Neutrophil (primary cell): ENCODE results near the gene ZBTB7B.

ENCODE experiments used
- H3K27ac ChIP-seq: fragments of 200-600 bp; sonication (generic); 2 replicates; pipeline ENCODE4 v1.5.1; 2016; ENCODE audit warnings: mild to moderate bottlenecking, moderate library complexity
- H3K27me3 ChIP-seq: fragments of 200-600 bp; sonication (generic); 2 replicates; pipeline ENCODE4 v1.6.0; 2016; ENCODE audit warnings: mild to moderate bottlenecking
- H3K36me3 ChIP-seq: fragments of 200-600 bp; sonication (generic); 2 replicates; pipeline ENCODE4 v1.5.1; 2017
- H3K4me1 ChIP-seq, 2 experiments: fragments of 200-600 bp in 1 of 2; sonication (generic) in 1 of 2; 1 replicate in 1 of 2; 2 replicates in 1 of 2; pipeline versions ENCODE4 v1.5.1 to v1.6.1; 2013 to 2016; ENCODE audit warnings: low read depth in 1 of 2, low read length in 1 of 2, mild to moderate bottlenecking in 1 of 2, moderate library complexity in 1 of 2; ENCODE audit not compliant: control insufficient read depth in 1 of 2, insufficient read depth in 1 of 2
- H3K4me3 ChIP-seq, 2 experiments: fragments of 200-600 bp in 1 of 2; sonication (generic) in 1 of 2; 1 replicate in 1 of 2; 2 replicates in 1 of 2; pipeline ENCODE4 v1.5.1; 2013 to 2016; ENCODE audit warnings: low read depth in 1 of 2, low read length in 1 of 2, mild to moderate bottlenecking in 1 of 2, moderate library complexity in 1 of 2
- H3K9me3 ChIP-seq: fragments of 200-600 bp; sonication (generic); 2 replicates; pipeline ENCODE4 v1.5.1; 2016
- CTCF ChIP-seq: fragments of 200-600 bp; sonication (generic); IDR thresholded peaks from 2 replicates; pipeline ENCODE4 v1.5.1; 2016; ENCODE audit warnings: antibody characterized with exemption

Gene ZBTB7B

GRCh38 chr1:154964359-154964758, 38.2 kb upstream of the ZBTB7B start:
- Histone ChIP-seq H3K4me3 (no peak overlapping the region), H3K9me3 (no peaks in the 10 kb centered on the region), H3K36me3 (peaks cover 66% of the 10 kb centered on the region), H3K4me1 (peaks cover 21 to 27% of the 10 kb centered on the region in 2 experiments), H3K27ac (peak overlapping the region; percentile 36), H3K27me3 (no peaks in the 10 kb centered on the region)
- TF ChIP-seq CTCF = no peak

DNA sequence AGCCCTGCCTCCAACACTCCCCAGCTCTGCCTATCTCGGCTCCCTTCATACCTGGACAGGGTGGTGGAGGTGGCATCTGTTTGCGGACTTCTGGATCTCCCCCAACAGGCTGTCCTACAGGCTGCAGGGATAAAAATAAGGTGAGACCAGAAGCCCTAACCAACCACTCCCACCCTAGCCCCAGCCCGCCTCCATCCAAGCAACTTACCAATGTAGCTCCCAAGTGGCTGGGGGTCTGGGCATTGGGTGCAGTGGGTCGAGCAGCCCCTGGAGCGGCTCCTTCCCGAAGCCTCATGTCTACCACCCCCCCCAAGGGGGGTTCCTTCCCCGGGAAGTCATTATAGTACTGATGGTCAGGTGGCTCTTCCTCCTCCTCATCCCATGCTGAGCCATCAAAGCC, 36.5 kb upstream of the ZBTB7B start:
- Histone ChIP-seq H3K27ac (no peak overlapping the region), H3K4me3 (no peak overlapping the region), H3K4me1 (peaks cover 20 to 27% of the 10 kb centered on the region in 2 experiments), H3K9me3 (no peaks in the 10 kb centered on the region), H3K27me3 (no peaks in the 10 kb centered on the region), H3K36me3 (peaks cover 66% of the 10 kb centered on the region)
- TF ChIP-seq CTCF = no peak

- H3K27me3 ChIP-seq = no peaks in the 10 kb centered on the region
- no peak overlapping the region for H3K4me3 ChIP-seq
- no peak for TF ChIP-seq CTCF
- H3K4me1 ChIP-seq = peaks cover 23 to 28% of the 10 kb centered on the region in 2 experiments
- no peaks in the 10 kb centered on the region for H3K9me3 ChIP-seq
- no peak overlapping the region for H3K27ac ChIP-seq
- peaks cover 66% of the 10 kb centered on the region for H3K36me3 ChIP-seq
Measured at GRCh38 chr1:154967331-154967950, 35.2 kb upstream of the ZBTB7B start.

DNA sequence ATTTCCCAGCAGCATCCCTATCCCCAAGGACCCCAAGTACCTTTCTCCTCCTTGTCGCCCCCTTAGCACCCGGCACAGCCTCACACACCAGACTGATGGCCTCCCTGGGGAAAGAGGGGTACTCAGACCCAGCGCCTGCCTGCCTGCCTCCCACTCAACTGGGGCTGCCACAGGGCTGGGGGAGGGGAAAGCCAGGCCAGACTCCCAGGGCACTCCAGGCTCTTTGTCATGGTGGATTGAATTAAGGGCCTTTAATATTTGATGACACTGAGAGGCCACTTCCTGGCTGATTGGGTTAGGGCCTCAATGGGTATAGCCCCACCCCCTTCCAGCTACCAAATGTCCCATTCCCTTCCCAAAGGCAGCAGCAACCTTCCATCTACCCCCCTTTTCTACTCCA, 33.9 kb upstream of the ZBTB7B start:
- Histone ChIP-seq H3K4me1 (peaks cover 34% of the 10 kb centered on the region in 2 experiments), H3K27ac (no peak overlapping the region)

DNA sequence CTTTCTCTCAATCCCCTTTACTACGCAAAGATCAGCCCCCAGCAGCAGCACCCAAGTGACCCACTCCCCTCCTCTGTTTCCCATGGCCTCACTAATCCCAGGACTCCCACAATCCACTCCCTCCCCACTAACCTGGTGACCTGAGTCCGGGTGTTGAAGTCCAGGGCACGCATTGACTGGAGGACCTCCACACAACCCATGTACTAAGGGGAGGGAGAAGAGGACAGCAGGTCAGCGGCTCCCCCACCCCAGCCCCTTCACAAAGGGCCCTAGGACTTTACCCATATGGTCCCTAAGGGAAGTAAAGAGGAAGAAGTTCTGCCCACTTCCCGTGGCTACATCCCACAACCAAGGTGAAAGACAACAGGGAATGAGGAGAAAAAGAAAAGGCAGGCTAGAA, 33.4 kb upstream of the ZBTB7B start:
- no peak overlapping the region for H3K27ac ChIP-seq
- peaks cover 36 to 38% of the 10 kb centered on the region in 2 experiments for H3K4me1 ChIP-seq
- no peak for TF ChIP-seq CTCF
- no peaks in the 10 kb centered on the region for H3K27me3 ChIP-seq
- peaks cover 50% of the 10 kb centered on the region for H3K36me3 ChIP-seq
- no peaks in the 10 kb centered on the region for H3K9me3 ChIP-seq
- H3K4me3 ChIP-seq = no peak overlapping the region

More for the DNA sequence above, 33.9 kb upstream of the ZBTB7B start:
- TF ChIP-seq CTCF = no peak
- Histone ChIP-seq H3K36me3 (peaks cover 55% of the 10 kb centered on the region), H3K4me3 (no peak overlapping the region), H3K27me3 (no peaks in the 10 kb centered on the region), H3K9me3 (no peaks in the 10 kb centered on the region)
